ENCODE measurements around the gene IGSF22. TPM values are rescaled to one million over a fixed set of nuclear protein-coding genes. Genes with fewer than 3 reads are reported as not detected.

The IGSF22 gene
- total RNA-seq, 2 donors from 2014 or later = 0.38 TPM; not detected in 1

Other genes starting within 250 kb of the IGSF22 start
- 10 to 100 TPM; 43.9 to 44.2 TPM for gene TSG101, start 199.2 kb downstream of the IGSF22 start, total RNA-seq
- 10 to 100 TPM; 24.9 to 26.8 TPM for gene UEVLD, start 137.5 kb downstream of the IGSF22 start, total RNA-seq
- gene MISFA, start 126.4 kb downstream of the IGSF22 start, total RNA-seq = 1 to 10 TPM; 1.4 to 2.1 TPM
- gene SPTY2D1, start 91.8 kb downstream of the IGSF22 start, total RNA-seq = 10 to 100 TPM; 12.1 to 20.2 TPM
- 1 to 10 TPM; 2.2 to 4.0 TPM for gene TMEM86A, start 27.4 kb downstream of the IGSF22 start, total RNA-seq
- 1 to 10 TPM in 1 of 2 donors, under 1 TPM in 1; 0.93 to 2.7 TPM for gene PTPN5, start 65.6 kb upstream of the IGSF22 start, total RNA-seq
- gene MRGPRX1, start 213.2 kb upstream of the IGSF22 start, total RNA-seq = not detected

Data from posterior vena cava (tissue), 2 donors.